Cardiac ventricle fibroblast (primary cell): ENCODE data around the gene PLEKHA7. TPM values are rescaled to one million over a fixed set of nuclear protein-coding genes. Genes with fewer than 3 reads are reported as not detected.

Experiments
- total RNA-seq: library from RNA; depleted of rRNA; stranded (reverse); fragments of >200 nt; gene quantifications from 2 replicates; pipeline ENCODE4 v1.2.3, GENCODE V29; 2015

PLEKHA7 gene, protein sequence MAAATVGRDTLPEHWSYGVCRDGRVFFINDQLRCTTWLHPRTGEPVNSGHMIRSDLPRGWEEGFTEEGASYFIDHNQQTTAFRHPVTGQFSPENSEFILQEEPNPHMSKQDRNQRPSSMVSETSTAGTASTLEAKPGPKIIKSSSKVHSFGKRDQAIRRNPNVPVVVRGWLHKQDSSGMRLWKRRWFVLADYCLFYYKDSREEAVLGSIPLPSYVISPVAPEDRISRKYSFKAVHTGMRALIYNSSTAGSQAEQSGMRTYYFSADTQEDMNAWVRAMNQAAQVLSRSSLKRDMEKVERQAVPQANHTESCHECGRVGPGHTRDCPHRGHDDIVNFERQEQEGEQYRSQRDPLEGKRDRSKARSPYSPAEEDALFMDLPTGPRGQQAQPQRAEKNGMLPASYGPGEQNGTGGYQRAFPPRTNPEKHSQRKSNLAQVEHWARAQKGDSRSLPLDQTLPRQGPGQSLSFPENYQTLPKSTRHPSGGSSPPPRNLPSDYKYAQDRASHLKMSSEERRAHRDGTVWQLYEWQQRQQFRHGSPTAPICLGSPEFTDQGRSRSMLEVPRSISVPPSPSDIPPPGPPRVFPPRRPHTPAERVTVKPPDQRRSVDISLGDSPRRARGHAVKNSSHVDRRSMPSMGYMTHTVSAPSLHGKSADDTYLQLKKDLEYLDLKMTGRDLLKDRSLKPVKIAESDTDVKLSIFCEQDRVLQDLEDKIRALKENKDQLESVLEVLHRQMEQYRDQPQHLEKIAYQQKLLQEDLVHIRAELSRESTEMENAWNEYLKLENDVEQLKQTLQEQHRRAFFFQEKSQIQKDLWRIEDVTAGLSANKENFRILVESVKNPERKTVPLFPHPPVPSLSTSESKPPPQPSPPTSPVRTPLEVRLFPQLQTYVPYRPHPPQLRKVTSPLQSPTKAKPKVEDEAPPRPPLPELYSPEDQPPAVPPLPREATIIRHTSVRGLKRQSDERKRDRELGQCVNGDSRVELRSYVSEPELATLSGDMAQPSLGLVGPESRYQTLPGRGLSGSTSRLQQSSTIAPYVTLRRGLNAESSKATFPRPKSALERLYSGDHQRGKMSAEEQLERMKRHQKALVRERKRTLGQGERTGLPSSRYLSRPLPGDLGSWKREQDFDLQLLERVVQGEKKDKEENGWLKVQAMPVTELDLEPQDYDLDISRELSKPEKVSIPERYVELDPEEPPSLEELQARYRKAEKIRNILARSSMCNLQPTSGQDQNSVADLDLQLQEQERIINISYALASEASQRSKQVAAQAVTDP
- not detected in 2 replicates for total RNA-seq

GRCh38 chr11:17014321-17014832 is at the start of gene PLEKHA7:
Gene PLEKHA7 (minus strand): TSS chr11:17014414. CDS start chr11:17014401, 13 bp downstream.

DNA sequence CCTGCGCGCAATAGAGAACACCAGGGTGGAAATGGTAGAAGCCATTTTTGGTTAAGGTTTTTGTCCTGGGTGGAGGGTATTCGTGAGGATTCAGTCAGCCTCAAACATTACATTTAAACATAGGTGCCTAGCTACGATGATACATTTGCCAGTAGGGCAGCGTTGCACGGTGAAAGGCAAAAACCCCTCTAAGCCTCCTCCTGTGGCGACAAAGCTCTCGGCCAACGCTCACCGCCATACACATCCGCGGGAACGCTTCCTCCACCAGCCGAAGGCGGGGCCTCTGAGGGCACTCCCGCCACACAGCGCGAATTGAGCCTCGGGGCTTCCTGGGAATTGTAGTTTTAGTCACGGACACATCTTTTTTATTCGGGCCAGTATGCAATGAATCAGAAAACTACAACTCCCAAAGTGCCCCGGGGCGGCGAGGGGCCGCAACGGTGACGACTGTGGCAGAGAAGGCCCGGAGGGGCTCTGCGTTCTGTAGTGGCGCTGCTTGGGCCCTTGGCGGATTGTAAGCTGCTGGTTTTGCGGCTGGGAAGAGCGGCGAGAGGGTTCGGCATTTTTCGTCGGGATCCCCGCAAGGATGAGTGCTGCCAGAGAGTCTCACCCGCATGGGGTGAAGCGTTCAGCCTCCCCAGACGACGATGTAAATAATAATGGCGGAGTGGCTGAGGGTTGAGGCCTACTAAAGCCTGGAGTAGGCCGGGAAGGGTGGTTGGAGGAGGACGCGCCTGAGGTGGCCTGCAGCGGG is 275.8 kb downstream of the PLEKHA7 start, which contains the start of gene C11orf58:
Gene C11orf58, plus strand, starts transcription at position 455 of the 754 bp plus-strand sequence. Its CDS starts 132 bp downstream, at position 587.

Other genes with a start within 250 kb of the PLEKHA7 start
- 1,042 and 1,320 TPM in 2 replicates for gene RPS13, start 63.3 kb upstream of the PLEKHA7 start, total RNA-seq
- gene PIK3C2A, start 193.6 kb upstream of the PLEKHA7 start, total RNA-seq = 29.0 and 35.2 TPM in 2 replicates